Psoas muscle (tissue), 8 donors: Measurements from ENCODE around the gene CRYBB2. TPM values are rescaled to one million over a fixed set of nuclear protein-coding genes. Genes with fewer than 3 reads are reported as not detected.

Experiments used
- ATAC-seq, 4 donors: fragments of 200-7000 bp; cut with Tn5 transposase; one replicate each; pipeline ENCODE4 v1.9.1; 2020; ENCODE audit warnings: moderate library complexity in 3 of 4, mild to moderate bottlenecking in 2 of 4
- DNase-seq, 2 donors: peaks; one replicate each; pipeline ENCODE4 v3.0.0-alpha.2; 2020
- H3K27ac ChIP-seq: fragments of 200-600 bp; one replicate; pipeline ENCODE4 v1.8.0; 2022
- H3K27me3 ChIP-seq, 3 donors: fragments of 200-600 bp in 1 of 3; one replicate each; pipeline versions ENCODE4 v1.6.1 to v1.8.0; 2013 to 2022; ENCODE audit warnings: low read length in 2 of 3, mild to moderate bottlenecking in 2 of 3, moderate library complexity in 1 of 3; ENCODE audit not compliant: insufficient read depth in 3 of 3
- H3K36me3 ChIP-seq, 2 donors: fragments of 200-600 bp in 1 of 2; one replicate each; pipeline versions ENCODE4 v1.6.1 to v1.8.0; 2013 to 2022; ENCODE audit warnings: low read depth in 1 of 2, mild to moderate bottlenecking in 1 of 2, moderate library complexity in 1 of 2; ENCODE audit not compliant: insufficient read depth in 1 of 2
- H3K4me1 ChIP-seq: fragments of 200-600 bp; one replicate; pipeline ENCODE4 v1.8.0; 2022
- H3K4me3 ChIP-seq: fragments of 200-600 bp; one replicate; pipeline ENCODE4 v1.8.0; 2022; ENCODE audit warnings: mild to moderate bottlenecking
- H3K9me3 ChIP-seq: fragments of 200-600 bp; one replicate; pipeline ENCODE4 v1.8.0; 2022
- WGBS, 3 donors: extraction: QIAGEN DNeasy Blood & Tissue Kit; methylation state at CpG; one replicate each; pipeline versions ENCODE4 v1.1.6 to v1.1.7; 2013; 5-methylcytosine and 5-hydroxymethylcytosine counted together
- intact Hi-C, 2 donors: fragments of 100-400 bp; cut with DNase I; formaldehyde crosslinking; loops; one replicate each; pipeline versions ENCODE4 v1.11.0 to v1.14.2; 2022
- polyA plus RNA-seq, 3 donors: library from polyadenylated mRNA; stranded (reverse); fragments of 200-250 nt; gene quantifications; one replicate each; pipeline ENCODE4 v1.2.3, GENCODE V29; 2013
- total RNA-seq, 4 donors: library from RNA; stranded (reverse); fragmentation: NEBNext Ultra II Directional in 2 of 4; extraction: Animal tissue kit (Norgen Biotek cat#: 25700) in 2 of 4; gene quantifications; one replicate each; pipeline versions ENCODE4 v1.2.1 to v1.2.4, GENCODE V29; 2021 to 2023
- TF ChIP-seq, protein P1 (sequence below): fragments of 200-600 bp; IDR thresholded peaks from one replicate; pipeline ENCODE4 v1.8.0; 2022; ENCODE audit warnings: antibody characterized with exemption
- donor health status: healthy with polysubstance abuse.
- donor health status: DM: no; HTN: no; CAD: no; lungs with moderate emphysema.
- donor health status: Bipolar disorder and iron deficiency.
- donor health status: healthy.
- donor health status: DM: yes; HTN: yes; CAD: no.
- donor health status: DM: no; HTN: no; CAD: no.
- donor health status: DM: no; HTN: no; CAD: no.
- donor health status: DM: yes; HTN: yes; CAD: no.

Gene CRYBB2
- total and polyA plus RNA-seq, 7 donors, result 0.04 TPM; not detected in 6

DNA sequence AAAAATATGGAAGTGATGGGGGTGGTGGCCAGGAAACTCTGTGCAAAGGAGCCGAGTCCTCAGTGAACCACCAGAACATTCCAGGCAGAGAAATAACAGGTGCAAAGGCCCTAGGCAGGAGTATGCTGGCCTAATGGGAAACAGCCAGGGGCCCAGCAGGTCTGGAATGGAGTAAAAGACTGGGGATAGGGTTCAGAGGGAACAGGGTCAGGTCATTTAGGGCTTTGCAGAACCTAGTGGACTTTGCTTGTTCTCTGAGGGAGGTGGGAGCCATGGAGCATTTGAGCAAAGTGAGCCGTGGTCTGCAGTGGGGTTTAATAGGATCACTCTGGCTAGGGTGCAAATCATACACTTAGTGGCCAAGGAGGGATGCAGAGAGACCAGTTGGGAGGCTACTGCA, 11.1 kb upstream of the CRYBB2 start:
- TF ChIP-seq, protein P1, sequence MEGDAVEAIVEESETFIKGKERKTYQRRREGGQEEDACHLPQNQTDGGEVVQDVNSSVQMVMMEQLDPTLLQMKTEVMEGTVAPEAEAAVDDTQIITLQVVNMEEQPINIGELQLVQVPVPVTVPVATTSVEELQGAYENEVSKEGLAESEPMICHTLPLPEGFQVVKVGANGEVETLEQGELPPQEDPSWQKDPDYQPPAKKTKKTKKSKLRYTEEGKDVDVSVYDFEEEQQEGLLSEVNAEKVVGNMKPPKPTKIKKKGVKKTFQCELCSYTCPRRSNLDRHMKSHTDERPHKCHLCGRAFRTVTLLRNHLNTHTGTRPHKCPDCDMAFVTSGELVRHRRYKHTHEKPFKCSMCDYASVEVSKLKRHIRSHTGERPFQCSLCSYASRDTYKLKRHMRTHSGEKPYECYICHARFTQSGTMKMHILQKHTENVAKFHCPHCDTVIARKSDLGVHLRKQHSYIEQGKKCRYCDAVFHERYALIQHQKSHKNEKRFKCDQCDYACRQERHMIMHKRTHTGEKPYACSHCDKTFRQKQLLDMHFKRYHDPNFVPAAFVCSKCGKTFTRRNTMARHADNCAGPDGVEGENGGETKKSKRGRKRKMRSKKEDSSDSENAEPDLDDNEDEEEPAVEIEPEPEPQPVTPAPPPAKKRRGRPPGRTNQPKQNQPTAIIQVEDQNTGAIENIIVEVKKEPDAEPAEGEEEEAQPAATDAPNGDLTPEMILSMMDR, result no peak
- Histone ChIP-seq H3K27me3 (no peaks in the 10 kb centered on the region), H3K36me3 (no peaks in the 10 kb centered on the region), H3K4me3 (no peak overlapping the region), H3K9me3 (no peaks in the 10 kb centered on the region), H3K27ac (no peak overlapping the region), H3K4me1 (no peaks in the 10 kb centered on the region)
- ATAC-seq (no peak), DNase-seq (no peak)
- intact Hi-C loops, result no loop called here
- WGBS, 3 donors, result 62 to 88% (median 65%) methylated on average over 2 of the region's 2 CpGs

DNA sequence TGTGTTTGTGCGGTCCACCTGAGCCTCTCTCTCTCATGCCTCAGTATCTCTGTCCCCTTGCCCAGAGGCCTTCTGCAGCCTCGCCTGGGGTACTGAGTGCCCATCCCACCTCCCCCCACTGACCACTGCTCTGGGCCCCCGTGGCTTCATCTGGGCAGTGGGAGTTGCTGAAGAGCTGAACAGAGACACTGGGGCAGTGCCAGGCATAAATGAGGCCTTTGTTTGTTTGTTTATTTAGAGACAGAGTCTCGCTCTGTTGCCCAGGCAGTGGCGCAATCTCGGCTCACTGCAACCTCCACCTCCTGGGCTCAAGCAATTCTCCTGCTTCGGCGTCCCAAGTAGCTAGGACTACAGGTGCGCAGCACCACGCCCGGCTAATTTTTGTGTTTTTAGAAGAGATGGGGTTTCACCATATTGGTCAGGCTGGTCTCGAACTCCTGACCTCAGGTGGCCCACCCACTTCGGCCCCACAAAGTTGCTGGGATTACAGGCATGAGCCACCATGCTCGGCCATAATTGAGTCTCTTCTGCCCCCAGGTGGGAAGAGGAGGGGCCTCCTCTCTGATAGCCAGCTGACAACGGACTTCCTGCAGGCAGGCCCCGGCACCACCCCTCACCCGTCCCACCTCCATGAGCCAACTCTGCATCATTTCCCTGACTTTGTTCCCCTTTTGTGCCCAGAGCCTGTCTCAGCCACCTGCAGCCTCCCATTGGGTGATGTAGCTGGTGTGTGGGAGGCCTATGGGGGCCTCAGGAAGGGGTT, 10.5 kb upstream of the CRYBB2 start:
- TF ChIP-seq, protein P1, result no peak
- H3K4me1 ChIP-seq, result no peaks in the 10 kb centered on the region
- intact Hi-C loops, result no loop called here
- H3K36me3 ChIP-seq, result no peaks in the 10 kb centered on the region
- WGBS, 3 donors, result 73 to 78% (median 76%) methylated on average over 16 to 17 of the region's 17 CpGs
- no peaks in the 10 kb centered on the region for H3K9me3 ChIP-seq
- no peak for DNase-seq
- no peak overlapping the region for H3K27ac ChIP-seq
- no peak for ATAC-seq
- no peak overlapping the region for H3K4me3 ChIP-seq
- H3K27me3 ChIP-seq, result no peaks in the 10 kb centered on the region

DNA sequence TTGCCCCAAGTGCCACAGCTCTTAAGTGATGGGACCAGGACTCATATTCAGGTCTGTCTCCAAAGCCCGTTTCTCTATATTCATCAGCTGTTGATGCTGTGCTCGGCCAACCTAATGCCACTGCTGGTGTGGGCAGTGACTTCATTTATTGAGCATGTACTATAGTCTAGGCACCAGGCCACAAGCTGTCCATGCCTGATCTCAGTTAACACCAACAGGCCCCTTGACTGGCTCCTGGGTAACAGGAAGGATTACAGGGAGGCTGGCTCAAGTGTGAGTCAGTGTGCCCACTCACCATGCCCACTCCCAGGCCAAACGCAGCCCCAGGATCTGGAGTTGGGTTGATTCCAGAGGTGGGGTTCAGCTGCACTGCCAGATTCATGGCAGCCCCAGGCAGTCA, 8.6 kb upstream of the CRYBB2 start:
- no peaks in the 10 kb centered on the region for H3K27me3 ChIP-seq
- DNase-seq (no peak), ATAC-seq (no peak)
- no peaks in the 10 kb centered on the region for H3K4me1 ChIP-seq
- TF ChIP-seq, protein P1, result no peak
- H3K9me3 ChIP-seq, result no peaks in the 10 kb centered on the region
- intact Hi-C loops, result no loop called here
- H3K27ac ChIP-seq, result no peak overlapping the region
- no peak overlapping the region for H3K4me3 ChIP-seq
- WGBS, 3 donors, result 46 to 50% (median 48%) methylated on average over 3 of the region's 3 CpGs
- no peaks in the 10 kb centered on the region for H3K36me3 ChIP-seq

DNA sequence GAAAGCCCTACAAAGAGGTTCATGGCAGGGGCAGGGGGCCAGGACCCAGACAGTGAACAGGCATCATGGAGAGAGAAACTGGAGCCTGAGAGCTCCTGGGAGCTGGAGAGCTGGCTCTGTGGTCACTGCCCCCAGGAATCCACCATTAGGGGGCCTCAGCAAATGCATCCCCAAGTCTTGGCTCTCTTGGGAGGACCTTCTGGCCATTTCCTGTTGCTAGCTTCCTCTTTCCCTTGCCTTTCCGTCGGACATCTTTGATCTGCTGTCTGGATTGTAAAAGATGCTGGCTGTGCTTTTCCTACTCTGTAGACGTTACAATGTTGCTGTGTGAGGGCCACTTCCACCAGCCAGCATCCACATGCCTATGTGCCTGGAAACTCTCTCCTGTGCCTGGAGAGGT, 7.1 kb upstream of the CRYBB2 start:
- no peaks in the 10 kb centered on the region for H3K9me3 ChIP-seq
- no peaks in the 10 kb centered on the region for H3K27me3 ChIP-seq
- no peaks in the 10 kb centered on the region for H3K36me3 ChIP-seq
- H3K4me1 ChIP-seq, result no peaks in the 10 kb centered on the region
- 37 to 54% (median 46%) methylated on average over 3 of the region's 3 CpGs for WGBS, 3 donors
- no peak overlapping the region for H3K4me3 ChIP-seq
- no peak for DNase-seq
- TF ChIP-seq, protein P1, result no peak
- intact Hi-C loops, result no loop called here
- H3K27ac ChIP-seq, result no peak overlapping the region
- ATAC-seq, result no peak

DNA sequence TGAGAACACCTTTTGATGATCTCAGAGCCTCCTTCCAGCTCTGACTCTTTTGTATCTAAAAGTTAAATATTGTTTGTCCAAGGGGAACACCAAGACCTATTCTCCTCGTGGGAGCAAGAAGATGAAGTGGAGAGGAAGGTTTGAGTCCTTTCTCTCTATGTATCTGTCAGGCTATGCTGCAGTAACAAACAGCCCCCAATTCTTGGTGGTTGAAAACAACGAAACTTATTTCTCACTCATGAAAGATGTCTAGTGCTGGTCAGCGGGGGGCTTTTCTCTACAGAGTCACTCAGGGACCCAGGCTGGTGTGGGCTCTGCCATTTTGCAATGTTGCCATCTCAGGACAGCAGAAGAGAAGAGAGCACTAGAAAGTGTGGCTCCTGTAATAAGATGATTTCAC, 6.2 kb upstream of the CRYBB2 start:
- TF ChIP-seq, protein P1, result no peak
- Histone ChIP-seq H3K4me1 (no peaks in the 10 kb centered on the region), H3K9me3 (no peaks in the 10 kb centered on the region), H3K27me3 (no peaks in the 10 kb centered on the region), H3K36me3 (no peaks in the 10 kb centered on the region), H3K27ac (no peak overlapping the region), H3K4me3 (no peak overlapping the region)
- DNase-seq (no peak), ATAC-seq (no peak)
- intact Hi-C loops, result no loop called here
- WGBS, 3 donors, result 65 to 75% (median 68%) methylated on average over 3 of the region's 3 CpGs
